PC-9 (cell line): ENCODE data around the gene GPLD1. TPM values are rescaled to one million over a fixed set of nuclear protein-coding genes. Genes with fewer than 3 reads are reported as not detected.

ENCODE experiments used
- Bru-seq: library from RNA; stranded (reverse); fragments of 400-500 nt; gene quantifications from one replicate; lab custom pipeline; 2021; lab: Mats Ljungman, UMichigan
- BruChase-seq, 2 experiments: library from RNA; stranded (reverse); fragments of 400-500 nt; gene quantifications; one replicate each; lab custom pipeline; 2021; lab: Mats Ljungman, UMichigan
- BruUV-seq: library from RNA; stranded (reverse); fragments of 400-500 nt; replicated peaks from 2 replicates; lab custom pipeline; 2021; lab: Mats Ljungman, UMichigan
- CTCF ChIA-PET: fragments of 300-600 bp; sonication (Branson Sonifier 250); formaldehyde crosslinking; loops from one replicate; lab custom pipeline; 2022; ENCODE audit warnings: antibody characterized with exemption; lab: Charles Lee
- POLR2A ChIA-PET: fragments of 300-600 bp; sonication (Branson Sonifier 250); formaldehyde crosslinking; loops from one replicate; lab custom pipeline; 2022; ENCODE audit warnings: antibody characterized with exemption; ENCODE audit not compliant: unreplicated experiment; lab: Charles Lee
- DNase-seq, 2 experiments: peaks; one replicate each; pipeline versions ENCODE4 v3.0.0 to v3.0.0-alpha.2; 2015 to 2022; ENCODE audit warnings: mixed read lengths in 1 of 2
- H2AFZ ChIP-seq: fragments of 200-600 bp; sonication (generic); 2 replicates; pipeline ENCODE4 v1.8.1; 2017; ENCODE audit warnings: antibody characterized with exemption
- H3F3A ChIP-seq: fragments of 200-600 bp; sonication (generic); 2 replicates; pipeline ENCODE4 v1.8.1; 2017; ENCODE audit warnings: antibody characterized with exemption, mild to moderate bottlenecking, low read depth; ENCODE audit not compliant: insufficient read depth
- H3K27ac ChIP-seq: fragments of 200-600 bp; sonication (generic); 2 replicates; pipeline ENCODE4 v1.6.1; 2016; ENCODE audit warnings: mixed run types
- H3K27me3 ChIP-seq: fragments of 200-600 bp; sonication (generic); 2 replicates; pipeline ENCODE4 v1.6.1; 2016; ENCODE audit warnings: low read depth, mixed run types; ENCODE audit not compliant: insufficient read depth
- H3K36me3 ChIP-seq: fragments of 200-600 bp; sonication (generic); 2 replicates; pipeline ENCODE4 v1.6.1; 2016; ENCODE audit warnings: low read depth, mixed run types
- H3K4me1 ChIP-seq: fragments of 200-600 bp; sonication (generic); replicated peaks from 2 replicates; pipeline ENCODE4 v1.6.1; 2016; ENCODE audit warnings: mixed run types; ENCODE audit not compliant: insufficient read depth
- H3K4me2 ChIP-seq: fragments of 200-600 bp; sonication (generic); 2 replicates; pipeline ENCODE4 v1.6.1; 2017; ENCODE audit warnings: mixed run types
- H3K4me3 ChIP-seq: fragments of 200-600 bp; sonication (generic); 2 replicates; pipeline ENCODE4 v1.6.1; 2016; ENCODE audit warnings: mixed run types
- H3K79me2 ChIP-seq: fragments of 200-600 bp; sonication (generic); 2 replicates; pipeline ENCODE4 v1.6.1; 2017; ENCODE audit warnings: low read depth, mixed run types
- H3K9me2 ChIP-seq: fragments of 200-600 bp; sonication (generic); 2 replicates; pipeline ENCODE4 v1.8.1; 2017; ENCODE audit warnings: mild to moderate bottlenecking; ENCODE audit not compliant: insufficient read depth
- H3K9me3 ChIP-seq: fragments of 200-600 bp; sonication (generic); 2 replicates; pipeline ENCODE4 v1.8.1; 2016; ENCODE audit warnings: low read depth; ENCODE audit not compliant: insufficient read depth
- H4K20me1 ChIP-seq: fragments of 200-600 bp; sonication (generic); 2 replicates; pipeline ENCODE4 v1.8.1; 2017; ENCODE audit not compliant: insufficient read depth
- CTCF ChIP-seq: fragments of 200-600 bp; sonication (generic); conservative IDR thresholded peaks from 2 replicates; pipeline ENCODE4 v1.6.1; 2017; ENCODE audit warnings: mixed run types, antibody characterized with exemption, mild to moderate bottlenecking, moderate library complexity
- EZH2 ChIP-seq: fragments of 200-600 bp; sonication (generic); IDR thresholded peaks from 2 replicates; pipeline ENCODE4 v1.8.0; 2017; ENCODE audit warnings: antibody characterized with exemption, low read depth
- intact Hi-C: fragments of 100-400 bp; cut with micrococcal nuclease; formaldehyde crosslinking; loops from one replicate; pipeline ENCODE4 v1.10.0; 2022; ENCODE audit not compliant: unreplicated experiment
- long read RNA-seq: library from polyadenylated mRNA; stranded (forward); transcript quantifications from one replicate; pipeline ENCODE4 v2.0.0, GENCODE V29; 2022
- total RNA-seq: library from RNA; stranded (reverse); gene quantifications from 2 replicates; pipeline ENCODE4 v1.2.3, GENCODE V29; 2021

GPLD1 gene
- total RNA-seq = 1.7 and 2.0 TPM in 2 replicates
- percentile 32 among the genes with signal in this experiment for Bru-seq, nascent RNA
- BruChase-seq, experiment 1, labeled RNA remaining after a 2-hour chase = percentile 36 among the genes with signal in this experiment
- BruChase-seq, experiment 2, labeled RNA remaining after a 6-hour chase = percentile 30 among the genes with signal in this experiment
- long read RNA-seq, partial matches to known transcripts = 0 of 1 reads
- long read RNA-seq, other reads (novel, unspliced or antisense) = 1 of 1 reads

GRCh38 chr6:24489470-24489869, at the start of gene GPLD1:
TSS of gene GPLD1 (minus strand) at chr6:24489578. CDS start at chr6:24489511, 67 bp downstream.
- H3K27ac ChIP-seq = peak within 1 kb of the TSS; percentile 47
- no peaks in the 10 kb centered on the region for H3K27me3 ChIP-seq
- no peaks in the 10 kb centered on the region for H3K36me3 ChIP-seq
- H3K9me3 ChIP-seq = no peaks in the 10 kb centered on the region
- no peaks in the 10 kb centered on the region for H4K20me1 ChIP-seq
- no peak for DNase-seq
- H3K4me1 ChIP-seq = peaks cover 35% of the 10 kb centered on the region
- H3K4me3 ChIP-seq = no peak within 1 kb of the TSS
- no TSS peak for BruUV-seq
- no peaks in the 10 kb centered on the region for H3K79me2 ChIP-seq
- CTCF ChIA-PET = interaction anchor here (0.7 kb wide), 1 partner anchor 15 kb away, joined by 4 read pairs; no protein-coding TSS in a partner anchor
- H3F3A ChIP-seq = peaks cover 29% of the 10 kb centered on the region
- no peak within 1 kb of the TSS for H2AFZ ChIP-seq
- H3K4me2 ChIP-seq = peak within 1 kb of the TSS; percentile 25; the same call in 1 of the 2 replicates
- intact Hi-C loops = no loop called here
- no peak for TF ChIP-seq EZH2
- no peak for TF ChIP-seq CTCF
- H3K9me2 ChIP-seq = no peaks in the 10 kb centered on the region; the same call in 1 of the 2 replicates
- POLR2A ChIA-PET = no interaction called here

GRCh38 chr6:24537771-24538385, 48.5 kb upstream of the GPLD1 start:
- Histone ChIP-seq H3K4me2 (no peak overlapping the region), H3K36me3 (peaks cover 5% of the 10 kb centered on the region; the same call in 1 of the 2 replicates), H3K27me3 (no peaks in the 10 kb centered on the region), H3K4me3 (no peak overlapping the region), H4K20me1 (no peaks in the 10 kb centered on the region), H3K79me2 (no peaks in the 10 kb centered on the region), H3K4me1 (no peaks in the 10 kb centered on the region), H3K27ac (no peak overlapping the region), H3K9me3 (no peaks in the 10 kb centered on the region), H3K9me2 (no peaks in the 10 kb centered on the region), H2AFZ (no peak overlapping the region), H3F3A (no peaks in the 10 kb centered on the region)
- ChIA-PET POLR2A (interaction anchor here (0.6 to 0.7 kb wide), 2 partner anchors 27 to 189 kb away, joined by 3 to 7 read pairs; no protein-coding TSS in a partner anchor), CTCF (interaction anchor here (0.6 kb wide), 1 partner anchor 58 kb away, joined by 3 read pairs; no protein-coding TSS in a partner anchor)
- TF ChIP-seq EZH2 = no peak
- no peak for TF ChIP-seq CTCF
- no TSS peak for BruUV-seq
- intact Hi-C loops = no loop called here
- peak in 1 of 2 experiments; percentile 52 for DNase-seq

- Histone ChIP-seq H2AFZ (no peak overlapping the region), H3K27me3 (no peaks in the 10 kb centered on the region), H3F3A (no peaks in the 10 kb centered on the region), H3K79me2 (no peaks in the 10 kb centered on the region), H3K4me2 (no peak overlapping the region), H3K4me3 (no peak overlapping the region), H4K20me1 (no peaks in the 10 kb centered on the region), H3K9me3 (no peaks in the 10 kb centered on the region), H3K9me2 (no peaks in the 10 kb centered on the region), H3K36me3 (peaks cover 5% of the 10 kb centered on the region; the same call in 1 of the 2 replicates), H3K27ac (no peak overlapping the region), H3K4me1 (no peaks in the 10 kb centered on the region)
- TF ChIP-seq CTCF (no peak), EZH2 (no peak)
- ChIA-PET POLR2A (no interaction called here), CTCF (interaction anchor here (0.6 kb wide), 1 partner anchor 58 kb away, joined by 3 read pairs; no protein-coding TSS in a partner anchor)
- no TSS peak for BruUV-seq
- intact Hi-C loops = no loop called here
- no peak for DNase-seq
Observed at GRCh38 chr6:24537082-24537699, 47.8 kb upstream of the GPLD1 start.
